Endothelial cell of umbilical vein (primary cell): ENCODE results near the gene ZNF385B. TPM values are rescaled to one million over a fixed set of nuclear protein-coding genes. Genes with fewer than 3 reads are reported as not detected.

Experiments
- BruUV-seq: library from RNA; stranded (reverse); fragments of 400-500 nt; replicated peaks from 2 replicates; lab custom pipeline; 2021; lab: Mats Ljungman, UMichigan
- CTCF ChIA-PET: fragments of 300-600, 350-600 bp; sonication (Branson Sonifier 250); formaldehyde crosslinking; loops from one replicate; lab custom pipeline; 2021; ENCODE audit warnings: antibody characterized with exemption, inconsistent platforms; lab: Charles Lee
- POLR2A ChIA-PET: fragments of 300-600, 350-600 bp; sonication (Branson Sonifier 250); formaldehyde crosslinking; loops from one replicate; lab custom pipeline; 2021; ENCODE audit warnings: antibody characterized with exemption, inconsistent platforms; lab: Charles Lee
- DNase-seq: peaks from one replicate; pipeline ENCODE4 v3.0.0-alpha.2; 2011; ENCODE audit warnings: low read depth, low spot score
- FAIRE-seq: peaks from 2 replicates; lab custom pipeline; 2011; peaks lifted over from hg19 to GRCh38; lab: Jason Lieb, UNC
- H2AFZ ChIP-seq: 2 replicates; pipeline ENCODE4 v1.6.0; 2012; ENCODE audit warnings: low read depth, low read length, control low read depth, inconsistent platforms
- H3K27ac ChIP-seq: 2 replicates; pipeline ENCODE4 v1.5.1; 2011; ENCODE audit warnings: low read depth, mild to moderate bottlenecking, control low read depth, low read length, moderate library complexity; ENCODE audit not compliant: insufficient read depth
- H3K27me3 ChIP-seq, 2 experiments: 2 replicates each; pipeline versions ENCODE4 v1.6.0 to v1.6.1; 2011; ENCODE audit warnings: low read length in 2 of 2, mixed read lengths in 1 of 2; ENCODE audit not compliant: control insufficient read depth in 2 of 2, insufficient read depth in 2 of 2
- H3K36me3 ChIP-seq, 2 experiments: 2 replicates in 1 of 2; 3 replicates in 1 of 2; pipeline ENCODE4 v1.5.1; 2011; ENCODE audit warnings: low read length in 2 of 2, mild to moderate bottlenecking in 1 of 2, moderate library complexity in 1 of 2; ENCODE audit not compliant: control insufficient read depth in 2 of 2, insufficient read depth in 2 of 2; ENCODE audit errors: extremely low read depth in 1 of 2
- H3K4me1 ChIP-seq: 3 replicates; pipeline ENCODE4 v1.5.1; 2011; ENCODE audit warnings: mild to moderate bottlenecking, low read length; ENCODE audit not compliant: control insufficient read depth, insufficient read depth; ENCODE audit errors: extremely low read depth
- H3K4me2 ChIP-seq: 2 replicates; pipeline ENCODE4 v1.6.1; 2011; ENCODE audit warnings: low read length, control low read depth, mixed read lengths; ENCODE audit not compliant: insufficient read depth
- H3K4me3 ChIP-seq, 3 experiments: fragments of 200-600 bp in 1 of 3; sonication (generic), shearing (Covaris generic) in 1 of 3; replicated peaks in 1 of 3; 2 replicates each; pipeline ENCODE4 v1.5.1; 2011 to 2016; ENCODE audit warnings: control low read depth in 3 of 3, low read length in 3 of 3, mild to moderate bottlenecking in 2 of 3, inconsistent platforms in 1 of 3, low read depth in 1 of 3, moderate library complexity in 1 of 3; ENCODE audit not compliant: insufficient read depth in 1 of 3
- H3K79me2 ChIP-seq: 2 replicates; pipeline ENCODE4 v1.6.0; 2012; ENCODE audit warnings: low read length, inconsistent platforms; ENCODE audit not compliant: control insufficient read depth, insufficient read depth
- H3K9ac ChIP-seq: replicated peaks from 2 replicates; pipeline ENCODE3; 2011; ENCODE audit warnings: low read length, control low read depth; ENCODE audit not compliant: insufficient read depth; ENCODE audit errors: extremely low read depth
- H3K9me1 ChIP-seq: replicated peaks from 3 replicates; pipeline ENCODE4 v1.6.0; 2011; ENCODE audit warnings: mild to moderate bottlenecking, low read length; ENCODE audit not compliant: control insufficient read depth, insufficient read depth; ENCODE audit errors: extremely low read depth
- H3K9me3 ChIP-seq: replicated peaks from 2 replicates; pipeline ENCODE4 v1.5.1; 2012; ENCODE audit warnings: low read length, inconsistent platforms; ENCODE audit not compliant: control insufficient read depth, insufficient read depth
- H4K20me1 ChIP-seq: replicated peaks from 2 replicates; pipeline ENCODE3; 2011; ENCODE audit warnings: mild to moderate bottlenecking, low read length; ENCODE audit not compliant: control insufficient read depth, insufficient read depth; ENCODE audit errors: extremely low read depth
- EZH2 ChIP-seq: IDR thresholded peaks from 2 replicates; pipeline ENCODE4 v1.6.1; 2012; ENCODE audit warnings: borderline replicate concordance, low read depth, mild to moderate bottlenecking, moderate library complexity, low read length, inconsistent platforms; ENCODE audit not compliant: severe bottlenecking
- FOS ChIP-seq: IDR thresholded peaks from 2 replicates; pipeline ENCODE4 v1.6.1; 2011; ENCODE audit warnings: mild to moderate bottlenecking, low read length, moderate library complexity, borderline replicate concordance; ENCODE audit not compliant: insufficient read depth
- GATA2 ChIP-seq: IDR thresholded peaks from 2 replicates; pipeline ENCODE4 v1.7.0; 2011; ENCODE audit warnings: low read depth, mild to moderate bottlenecking, moderate library complexity, mixed read lengths, low read length; ENCODE audit not compliant: insufficient read length, insufficient read depth
- JUN ChIP-seq: IDR thresholded peaks from 2 replicates; pipeline ENCODE4 v1.6.1; 2011; ENCODE audit warnings: borderline replicate concordance, low read depth; ENCODE audit not compliant: insufficient read length, insufficient read depth
- MYC ChIP-seq: IDR thresholded peaks from one replicate; pipeline ENCODE4 v1.6.1; 2011; ENCODE audit warnings: mild to moderate bottlenecking, low read depth, low read length
- POLR2A ChIP-seq: IDR thresholded peaks from 2 replicates; pipeline ENCODE4 v1.6.1; 2012; ENCODE audit warnings: low read depth, mild to moderate bottlenecking, control low read depth, low read length
- POLR2AphosphoS5 ChIP-seq: IDR thresholded peaks from 2 replicates; pipeline ENCODE4 v1.6.1; 2012; ENCODE audit warnings: low read depth, mild to moderate bottlenecking, control low read depth, low read length, moderate library complexity; ENCODE audit not compliant: insufficient read depth
- dilution Hi-C: fragments of 300-500 bp; cut with MboI; formaldehyde crosslinking; loops from one replicate; pipeline ENCODE4 v1.15.0; 2019; ENCODE audit warnings: low sequenced_read_pairs; ENCODE audit not compliant: extremely low pct_ligation_motif_present
- intact Hi-C: fragments of 100-400 bp; cut with micrococcal nuclease; formaldehyde crosslinking; loops from one replicate; pipeline ENCODE4 v1.10.0; 2022
- polyA plus RNA-seq, 4 experiments: library from polyadenylated mRNA; depleted of rRNA in 3 of 4; stranded (reverse) in 3 of 4; unstranded in 1 of 4; fragments of >200 nt; gene quantifications; 2 replicates each; pipeline versions ENCODE4 v1.2.1 to v1.2.3, GENCODE V29; 2011 to 2012; ENCODE audit warnings: missing spikeins in 1 of 4
- total RNA-seq: library from RNA; stranded (reverse); gene quantifications from 2 replicates; pipeline ENCODE4 v1.2.3, GENCODE V29; 2021
- TF ChIP-seq, protein P1 (sequence below): IDR thresholded peaks from 2 replicates; pipeline ENCODE4 v1.6.1; 2011; ENCODE audit not compliant: insufficient read depth, insufficient read length
- TF ChIP-seq, protein P2 (sequence below), 2 donors: IDR thresholded peaks; 1 replicate in 1 of 2; 2 replicates in 1 of 2; pipeline ENCODE4 v1.5.1; 2011; ENCODE audit warnings: low read length in 2 of 2, mild to moderate bottlenecking in 2 of 2, moderate library complexity in 2 of 2, control low read depth in 1 of 2, inconsistent platforms in 1 of 2, low read depth in 1 of 2; ENCODE audit not compliant: insufficient read depth in 1 of 2; ENCODE audit errors: extremely low read depth in 1 of 2

The ZNF385B gene
- total and polyA plus RNA-seq, 2 donors (not counting 3 experiments of a cell fraction or from before 2014, with no cell fraction given) = not detected

DNA sequence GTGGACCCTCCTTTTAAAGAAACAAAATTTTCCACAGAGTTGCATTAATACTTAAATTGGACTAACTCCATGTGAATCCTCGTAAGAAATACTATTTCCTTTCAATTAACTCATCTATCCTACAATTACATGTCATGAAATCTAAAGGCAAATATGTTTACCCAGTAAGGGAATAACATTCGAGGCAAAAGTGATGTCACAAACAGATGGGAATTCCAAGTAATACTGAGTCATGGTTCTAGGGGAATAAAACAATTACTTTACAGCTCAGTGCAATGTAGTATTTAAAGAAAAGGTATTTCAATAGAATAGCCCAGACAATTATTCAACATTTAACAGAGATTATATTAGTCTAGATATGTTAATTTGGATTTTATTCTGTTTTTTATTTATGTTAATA is 205.8 kb downstream of the ZNF385B start:
- H3K9me3 ChIP-seq = no peaks in the 10 kb centered on the region
- H3K4me2 ChIP-seq = no peak overlapping the region
- H2AFZ ChIP-seq = no peak overlapping the region
- H3K27me3 ChIP-seq = no peaks in the 10 kb centered on the region
- H3K27ac ChIP-seq = no peak overlapping the region
- H3K4me1 ChIP-seq = no peaks in the 10 kb centered on the region
- no peak for FAIRE-seq
- H3K9me1 ChIP-seq = no peaks in the 10 kb centered on the region
- no peaks in the 10 kb centered on the region for H4K20me1 ChIP-seq
- dilution Hi-C loops (no loop called here), intact Hi-C loops (no loop called here)
- no peaks in the 10 kb centered on the region for H3K79me2 ChIP-seq
- H3K4me3 ChIP-seq = no peak overlapping the region
- H3K36me3 ChIP-seq = no peaks in the 10 kb centered on the region
- CTCF ChIA-PET = interaction anchor here (1.1 kb wide), 1 partner anchor 46 kb away, joined by 3 read pairs; no protein-coding TSS in a partner anchor
- POLR2A ChIA-PET = no interaction called here
- no peak overlapping the region for H3K9ac ChIP-seq
- BruUV-seq = no TSS peak
- TF ChIP-seq GATA2 (no peak), POLR2A (no peak), POLR2AphosphoS5 (no peak), EZH2 (no peak), MYC (no peak), FOS (no peak), JUN (no peak)
- TF ChIP-seq, protein P1, sequence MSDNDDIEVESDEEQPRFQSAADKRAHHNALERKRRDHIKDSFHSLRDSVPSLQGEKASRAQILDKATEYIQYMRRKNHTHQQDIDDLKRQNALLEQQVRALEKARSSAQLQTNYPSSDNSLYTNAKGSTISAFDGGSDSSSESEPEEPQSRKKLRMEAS = no peak
- TF ChIP-seq, protein P2, sequence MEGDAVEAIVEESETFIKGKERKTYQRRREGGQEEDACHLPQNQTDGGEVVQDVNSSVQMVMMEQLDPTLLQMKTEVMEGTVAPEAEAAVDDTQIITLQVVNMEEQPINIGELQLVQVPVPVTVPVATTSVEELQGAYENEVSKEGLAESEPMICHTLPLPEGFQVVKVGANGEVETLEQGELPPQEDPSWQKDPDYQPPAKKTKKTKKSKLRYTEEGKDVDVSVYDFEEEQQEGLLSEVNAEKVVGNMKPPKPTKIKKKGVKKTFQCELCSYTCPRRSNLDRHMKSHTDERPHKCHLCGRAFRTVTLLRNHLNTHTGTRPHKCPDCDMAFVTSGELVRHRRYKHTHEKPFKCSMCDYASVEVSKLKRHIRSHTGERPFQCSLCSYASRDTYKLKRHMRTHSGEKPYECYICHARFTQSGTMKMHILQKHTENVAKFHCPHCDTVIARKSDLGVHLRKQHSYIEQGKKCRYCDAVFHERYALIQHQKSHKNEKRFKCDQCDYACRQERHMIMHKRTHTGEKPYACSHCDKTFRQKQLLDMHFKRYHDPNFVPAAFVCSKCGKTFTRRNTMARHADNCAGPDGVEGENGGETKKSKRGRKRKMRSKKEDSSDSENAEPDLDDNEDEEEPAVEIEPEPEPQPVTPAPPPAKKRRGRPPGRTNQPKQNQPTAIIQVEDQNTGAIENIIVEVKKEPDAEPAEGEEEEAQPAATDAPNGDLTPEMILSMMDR (IDR thresholded peaks at IDR 0.05; ENCODE audit: extremely low read depth in 1 of 2, insufficient read depth in 1 of 2, low read depth in 1 of 2, low read length in 2 of 2) = no peak
- DNase-seq = no peak
